Gastrocnemius medialis (tissue), 4 donors: ENCODE results near the gene RCOR1.

Experiments
- CTCF ChIP-seq, 5 experiments: fragments of 450-650 bp in 3 of 5; fragments of 200-600 bp in 2 of 5; sonication (generic) in 2 of 5; IDR thresholded peaks in 4 of 5; conservative IDR thresholded peaks in 1 of 5; 1 replicate in 4 of 5; 2 replicates in 1 of 5; pipeline ENCODE4 v1.5.1; 2016 to 2019; ENCODE audit warnings: antibody characterized with exemption in 5 of 5, mild to moderate bottlenecking in 3 of 5, moderate library complexity in 3 of 5
- POLR2A ChIP-seq, 2 donors: fragments of 450-650 bp; IDR thresholded peaks; one replicate each; pipeline ENCODE4 v1.6.1; 2017; ENCODE audit warnings: antibody characterized with exemption in 2 of 2, mild to moderate bottlenecking in 2 of 2, moderate library complexity in 2 of 2

GRCh38 chr14:102692334-102692733 lies 99.9 kb downstream of the RCOR1 start:
- TF ChIP-seq CTCF (IDR thresholded peaks at IDR 0.05 in 4 of 5, conservative IDR thresholded peaks at IDR 0.05 in 1 of 5) (no peak), POLR2A (IDR thresholded peaks at IDR 0.05) (no peak)
